ENCODE measurements around the gene ZNF444.
"Not testable (repeated sequence)": the region's sequence is repeated elsewhere in the genome, so short reads cannot be mapped to it uniquely, and the experiment has no call there.

The ZNF444 gene

DNA sequence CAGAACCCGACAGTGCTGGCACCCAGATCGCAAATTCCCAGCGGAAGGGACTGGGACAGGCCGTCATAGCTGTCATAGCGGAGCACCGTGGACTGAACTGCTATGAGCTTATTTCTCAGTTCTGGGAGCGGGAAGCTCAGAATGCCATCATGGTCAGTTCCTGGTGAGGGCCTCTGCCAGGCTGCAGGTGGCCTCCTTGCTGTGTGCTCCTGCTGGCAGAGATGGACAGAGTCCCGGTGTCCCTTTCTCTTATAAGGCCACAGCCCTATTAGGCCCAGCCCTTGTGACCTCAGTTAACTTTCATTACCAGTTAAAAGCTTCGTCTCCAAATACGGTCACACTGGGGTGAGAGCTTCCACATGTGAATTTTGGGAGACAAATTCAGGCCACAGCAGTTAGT, 4.6 kb downstream of the ZNF444 start:
- no peak for DNase-seq (ENCODE audit: low read depth)

- no peak for DNase-seq (ENCODE audit: low read depth)
Observed at GRCh38 chr19:56146904-56147303, 5.8 kb downstream of the ZNF444 start.

- DNase-seq (ENCODE audit: low read depth) = no peak
Observed at GRCh38 chr19:56147307-56147706, 6.2 kb downstream of the ZNF444 start.

DNA sequence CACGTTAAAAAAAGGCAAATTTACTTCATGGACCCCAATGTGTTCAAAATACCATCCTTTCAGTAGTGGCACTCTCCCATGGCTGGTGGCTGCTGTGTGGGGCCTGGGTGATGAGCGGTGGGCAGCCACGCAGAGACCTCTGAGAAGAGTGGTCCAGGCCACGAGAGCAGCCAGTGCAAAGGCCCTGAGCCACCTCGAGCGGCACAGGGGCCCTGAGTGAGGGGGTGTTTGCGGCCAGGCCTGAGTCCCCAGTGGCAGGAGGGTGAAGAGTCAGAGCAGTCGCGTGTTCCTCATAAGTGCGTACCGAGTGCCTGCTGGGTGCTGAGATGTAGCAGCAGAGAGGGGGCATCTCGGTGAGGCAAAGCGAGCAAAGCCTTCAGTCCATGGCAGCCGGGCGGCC, 7.0 kb downstream of the ZNF444 start:
- DNase-seq (ENCODE audit: low read depth) = no peak

DNA sequence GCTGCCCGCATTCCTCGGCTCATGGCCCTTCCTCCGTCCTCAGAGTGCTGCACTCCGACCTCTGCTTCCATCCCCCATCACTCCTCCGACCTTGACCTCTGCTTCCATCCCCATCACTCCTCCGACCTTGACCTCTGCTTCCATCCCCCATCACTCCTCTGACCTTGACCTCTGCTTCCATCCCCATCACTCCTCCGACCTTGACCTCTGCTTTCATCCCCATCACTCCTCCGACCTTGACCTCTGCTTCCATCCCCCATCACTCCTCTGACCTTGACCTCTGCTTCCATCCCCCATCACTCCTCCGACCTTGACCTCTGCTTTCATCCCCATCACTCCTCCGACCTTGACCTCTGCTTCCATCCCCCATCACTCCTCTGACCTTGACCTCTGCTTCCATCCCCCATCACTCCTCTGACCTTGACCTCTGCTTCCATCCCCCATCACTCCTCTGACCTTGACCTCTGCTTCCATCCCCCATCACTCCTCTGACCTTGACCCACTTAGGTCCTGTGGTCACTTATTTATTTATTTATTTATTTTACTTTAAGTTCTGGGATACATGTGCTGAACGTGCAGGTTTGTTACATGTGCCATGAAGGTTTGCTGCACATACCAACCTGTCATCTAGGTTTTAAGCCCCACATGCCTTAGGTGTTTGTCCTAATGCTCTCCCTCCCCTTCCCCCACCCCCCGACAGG, 8.0 kb downstream of the ZNF444 start:
- not testable (repeated sequence) for DNase-seq (ENCODE audit: low read depth)

GRCh38 chr19:56149656-56150038, 8.6 kb downstream of the ZNF444 start:
- DNase-seq (ENCODE audit: low read depth) = no peak

DNA sequence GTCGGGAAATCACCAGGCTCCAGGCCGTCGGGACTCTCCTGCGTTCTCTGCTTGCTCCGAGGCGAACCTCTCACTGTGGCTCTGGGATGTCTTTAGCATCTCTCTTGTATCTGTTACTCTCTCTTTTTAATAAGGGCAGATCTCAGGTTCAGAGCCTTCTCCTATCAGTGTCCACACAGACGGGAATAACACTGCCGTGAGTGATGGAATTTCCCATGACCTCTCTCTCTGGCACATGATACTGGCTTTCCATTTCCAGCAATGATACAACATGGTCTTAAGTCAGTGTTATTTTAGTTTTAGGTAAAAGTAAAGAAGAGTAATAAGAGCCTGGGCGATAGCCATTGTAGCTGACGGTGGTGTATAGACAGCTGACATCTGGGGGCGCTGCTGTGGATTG, 9.3 kb downstream of the ZNF444 start:
- no peak for DNase-seq (ENCODE audit: low read depth)

- DNase-seq (ENCODE audit: low read depth) = no peak
Observed at GRCh38 chr19:56152644-56153043, 11.6 kb downstream of the ZNF444 start.

- no peak for DNase-seq (ENCODE audit: low read depth)
Observed at GRCh38 chr19:56153507-56153906, 12.4 kb downstream of the ZNF444 start.

DNA sequence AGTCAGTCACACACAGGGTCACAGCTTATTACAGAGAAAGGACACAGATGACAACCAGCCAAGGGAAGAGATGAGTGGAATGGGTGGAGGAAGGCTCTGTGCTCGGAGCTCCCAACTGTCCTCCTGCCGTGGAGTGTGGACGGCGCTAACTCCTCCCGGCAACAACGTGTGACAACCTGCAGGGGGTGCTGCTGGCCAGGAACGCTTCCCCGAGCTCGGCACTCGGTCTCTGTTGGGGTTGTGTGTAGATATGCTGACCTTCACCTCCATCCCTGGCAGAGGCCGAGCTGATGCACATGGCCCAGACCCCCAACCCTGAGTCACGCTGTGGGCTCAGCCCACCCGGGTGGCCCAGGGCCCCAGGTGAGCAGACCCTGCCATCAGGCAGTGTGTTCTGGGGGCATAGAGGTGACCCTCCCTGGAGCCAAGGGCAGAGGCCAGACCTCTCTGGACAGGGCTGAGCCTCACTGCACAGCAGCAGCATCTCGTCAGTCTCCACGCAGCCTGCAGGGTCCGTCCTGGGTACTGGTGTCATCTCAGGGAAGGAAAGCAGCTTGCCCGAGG, 14.1 kb downstream of the ZNF444 start:
- no peak for DNase-seq (ENCODE audit: low read depth)

DNA sequence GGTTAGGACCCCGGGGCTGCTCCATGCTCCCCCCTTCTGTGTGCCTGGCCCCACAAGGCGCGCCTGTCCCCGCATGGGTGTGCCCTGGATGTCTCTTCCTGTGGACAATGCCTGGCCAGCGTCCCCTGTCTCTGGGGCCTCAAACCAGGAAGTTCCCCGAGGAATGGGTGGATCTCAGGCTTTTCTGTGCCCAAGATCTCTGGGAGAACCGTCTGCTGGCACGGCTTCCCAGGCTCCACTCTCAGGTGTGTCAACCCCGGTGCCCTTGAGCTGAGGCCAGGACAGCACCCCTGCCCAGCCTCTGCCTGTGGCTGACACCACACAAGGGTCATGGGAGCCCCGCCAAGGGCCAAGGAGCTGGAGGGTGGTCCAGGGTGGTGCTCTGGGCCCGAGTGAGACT, 15.7 kb downstream of the ZNF444 start:
- no peak for DNase-seq (ENCODE audit: low read depth)

DNA sequence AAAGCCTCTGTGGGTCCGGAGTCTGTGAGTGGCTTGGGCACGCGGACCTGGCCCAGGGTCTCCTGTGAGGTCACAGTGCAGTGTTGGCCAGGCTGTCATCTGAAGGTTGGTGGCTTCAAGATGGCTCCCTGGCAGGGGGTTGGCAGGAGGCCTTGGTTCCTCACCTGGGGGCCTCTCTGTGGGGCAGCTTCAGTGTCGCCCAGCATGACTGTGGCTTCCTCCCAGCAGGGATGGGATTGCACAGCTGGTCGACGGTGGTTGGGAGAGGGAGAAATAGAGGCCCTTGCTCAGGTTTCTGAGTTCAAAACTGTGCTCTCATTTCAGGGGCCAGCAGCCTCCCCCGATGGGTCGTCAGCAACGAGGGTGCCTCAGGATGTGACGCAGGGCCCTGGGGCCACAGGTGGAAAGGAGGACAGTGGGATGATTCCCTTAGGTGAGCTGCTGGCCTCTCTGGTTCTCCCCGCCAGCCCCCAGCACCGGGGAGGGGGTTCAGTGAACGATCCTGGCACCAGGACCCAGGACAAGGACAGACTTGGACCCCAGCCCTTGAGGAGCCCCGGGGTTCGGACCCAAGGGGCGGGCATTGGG, 17.2 kb downstream of the ZNF444 start:
- DNase-seq (ENCODE audit: low read depth) = no peak

DNA sequence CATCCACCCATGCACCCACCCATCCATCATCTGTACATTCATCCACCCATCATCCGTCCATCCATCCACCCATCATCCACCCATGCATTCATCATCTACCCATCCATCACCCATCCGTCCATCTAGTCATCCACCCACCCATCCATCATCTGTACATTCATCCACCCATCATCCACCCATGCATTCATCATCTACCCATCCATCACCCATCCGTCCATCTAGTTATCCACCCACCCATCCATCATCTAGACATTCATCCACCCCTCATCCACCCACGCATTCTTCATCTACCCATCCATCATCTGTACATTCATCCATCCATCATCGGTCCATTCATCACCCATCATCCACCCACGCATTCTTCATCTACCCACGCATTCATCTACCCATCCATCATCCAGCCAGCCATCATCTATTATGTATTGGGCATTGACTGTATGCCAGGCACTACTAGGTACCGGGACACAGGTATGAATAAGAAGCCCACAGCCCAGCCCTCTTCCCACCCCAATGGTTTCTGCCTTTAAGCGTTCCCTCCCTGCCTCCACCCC, 18.0 kb downstream of the ZNF444 start:
- DNase-seq (ENCODE audit: low read depth) = no peak

DNA sequence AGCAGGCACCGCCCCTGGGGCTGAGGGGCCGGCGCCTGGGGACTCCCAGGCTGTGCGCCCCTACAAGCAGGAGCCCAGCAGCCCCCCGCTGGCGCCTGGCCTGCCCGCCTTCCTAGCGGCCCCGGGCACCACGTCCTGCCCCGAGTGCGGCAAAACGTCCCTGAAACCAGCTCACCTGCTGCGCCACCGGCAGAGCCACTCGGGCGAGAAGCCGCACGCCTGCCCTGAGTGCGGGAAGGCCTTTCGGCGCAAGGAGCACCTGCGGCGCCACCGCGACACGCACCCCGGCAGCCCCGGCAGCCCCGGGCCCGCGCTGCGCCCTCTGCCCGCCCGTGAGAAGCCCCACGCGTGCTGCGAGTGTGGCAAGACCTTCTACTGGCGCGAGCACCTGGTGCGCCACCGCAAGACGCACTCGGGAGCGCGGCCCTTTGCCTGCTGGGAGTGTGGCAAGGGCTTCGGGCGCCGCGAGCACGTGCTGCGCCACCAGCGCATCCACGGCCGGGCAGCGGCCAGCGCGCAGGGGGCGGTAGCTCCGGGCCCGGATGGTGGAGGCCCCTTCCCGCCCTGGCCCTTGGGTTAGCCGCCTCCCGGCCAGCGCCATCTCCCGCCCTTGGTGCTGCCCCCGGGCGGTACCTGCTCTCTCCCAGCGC, 18.7 kb downstream of the ZNF444 start:
- DNase-seq (ENCODE audit: low read depth) = no peak

GRCh38 chr19:56161534-56161933, 20.4 kb downstream of the ZNF444 start:
- DNase-seq (ENCODE audit: low read depth) = no peak

GRCh38 chr19:56162258-56162657, 21.2 kb downstream of the ZNF444 start:
- DNase-seq (ENCODE audit: low read depth) = no peak

- DNase-seq (ENCODE audit: low read depth) = no peak
Observed at GRCh38 chr19:56163097-56163496, 22.0 kb downstream of the ZNF444 start.

DNA sequence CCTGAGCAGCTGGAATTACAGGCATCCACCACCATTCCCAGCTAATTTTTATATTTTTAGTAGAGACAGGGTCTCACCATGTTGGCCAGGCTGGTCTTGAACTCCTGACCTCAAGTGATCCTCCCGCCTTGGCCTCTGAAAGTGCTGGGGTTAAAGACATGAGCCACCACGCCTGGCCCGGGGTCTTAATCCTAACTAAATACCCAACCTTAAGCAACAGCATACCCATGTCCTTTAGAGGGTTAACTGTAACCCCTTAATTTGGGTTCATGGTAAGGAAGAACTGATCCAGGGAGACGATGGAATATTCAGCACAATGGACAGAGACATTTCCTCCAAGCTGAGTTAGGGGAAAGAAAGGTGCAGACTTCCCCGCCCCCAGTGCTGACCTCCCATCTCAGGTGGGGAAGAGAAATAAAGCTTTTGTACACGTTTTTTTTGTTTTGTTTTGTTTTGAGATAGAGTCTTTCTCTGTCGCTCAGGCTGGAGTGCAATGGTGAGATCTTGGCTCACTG, 26.0 kb downstream of the ZNF444 start:
- no peak for DNase-seq (ENCODE audit: low read depth)

DNA sequence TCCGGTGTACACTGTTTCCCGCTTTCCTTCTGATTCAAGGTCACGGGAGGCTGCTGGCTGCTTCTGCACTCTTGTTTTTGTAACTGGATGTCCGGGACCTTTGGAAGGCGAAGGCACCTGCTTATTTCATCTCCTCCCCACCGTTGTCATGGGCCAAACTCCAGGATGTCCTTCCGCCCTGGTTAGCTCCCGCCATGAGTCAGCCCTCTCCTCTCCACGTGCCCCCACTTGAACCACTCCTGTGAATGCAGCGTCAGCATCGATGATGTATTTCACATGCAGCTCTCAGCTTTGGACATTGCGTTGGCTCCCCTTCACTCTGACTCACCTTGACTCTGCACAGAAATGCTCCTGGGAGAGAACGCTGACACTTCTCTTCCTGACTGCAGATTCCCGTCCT, 29.2 kb downstream of the ZNF444 start:
- DNase-seq (ENCODE audit: low read depth) = no peak

GRCh38 chr19:56174086-56174485, 33.0 kb downstream of the ZNF444 start:
- DNase-seq (ENCODE audit: low read depth) = no peak

DNA sequence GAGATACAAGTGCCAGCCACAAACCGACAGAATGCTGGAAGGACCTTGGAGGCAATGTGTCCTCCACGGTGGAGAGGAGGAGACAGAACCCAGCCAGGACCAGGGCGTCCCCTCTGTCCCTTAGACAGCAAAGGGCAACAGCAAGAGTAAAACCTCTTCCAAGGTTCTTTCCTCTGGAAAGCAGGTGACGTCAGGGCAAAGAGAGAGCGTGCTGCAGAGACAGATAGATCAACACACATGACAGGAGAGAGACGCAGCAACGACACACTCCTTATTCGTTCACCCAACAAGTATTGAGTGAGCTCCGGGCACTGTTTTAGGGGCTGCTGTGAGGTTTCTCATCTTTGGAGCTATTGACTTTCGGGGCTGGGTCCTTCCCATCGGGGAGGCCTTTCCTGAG, 33.5 kb downstream of the ZNF444 start:
- no peak for DNase-seq (ENCODE audit: low read depth)

DNA sequence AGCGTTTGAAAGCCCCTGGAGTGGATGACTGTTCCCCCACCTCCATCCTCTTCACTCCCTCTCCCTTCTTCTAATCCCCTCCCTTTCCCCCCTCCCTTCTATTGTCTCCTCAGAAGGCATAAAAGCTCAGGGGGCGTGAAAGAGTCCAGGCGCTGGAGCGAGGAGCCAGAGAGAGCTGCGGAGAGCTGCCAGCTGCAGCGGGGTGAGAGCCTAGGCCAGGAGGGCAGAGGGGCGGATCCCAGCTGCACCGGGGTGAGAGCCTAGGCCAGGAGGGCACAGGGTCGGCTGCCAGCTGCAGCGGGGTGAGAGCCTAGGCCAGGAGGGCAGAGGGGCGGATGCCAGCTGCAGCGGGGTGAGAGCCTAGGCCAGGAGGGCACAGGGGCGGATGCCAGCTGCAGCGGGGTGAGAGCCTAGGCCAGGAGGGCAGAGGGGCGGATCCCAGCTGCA, 34.8 kb downstream of the ZNF444 start, which contains the start of gene GALP:
Gene GALP (plus strand): TSS at position 148 of the 447 bp plus-strand sequence. CDS start 1,101 bp downstream, outside the sequence.
- not testable (repeated sequence) for DNase-seq (ENCODE audit: low read depth)

GRCh38 chr19:56176310-56176709, 35.2 kb downstream of the ZNF444 start:
- DNase-seq (ENCODE audit: low read depth) = not testable (repeated sequence)

Data from T-helper 22 cell (primary cell).